KMS-11 (cell line): ENCODE results near the gene DMD.

Experiments used
- H2AFZ ChIP-seq: fragments of 200-600 bp; sonication (generic); 2 replicates; pipeline ENCODE4 v1.6.1; 2016; ENCODE audit warnings: antibody characterized with exemption, mixed run types, low read depth
- H3K27ac ChIP-seq: fragments of 200-600 bp; sonication (generic); 2 replicates; pipeline ENCODE4 v1.6.1; 2016; ENCODE audit warnings: mild to moderate bottlenecking, mixed run types
- H3K27me3 ChIP-seq: fragments of 200-600 bp; sonication (generic); 2 replicates; pipeline ENCODE4 v1.6.1; 2017; ENCODE audit warnings: mild to moderate bottlenecking, low read depth, mixed run types, moderate library complexity; ENCODE audit not compliant: insufficient read depth
- H3K36me3 ChIP-seq: fragments of 200-600 bp; sonication (generic); 2 replicates; pipeline ENCODE4 v1.6.1; 2017; ENCODE audit warnings: mild to moderate bottlenecking, mixed run types; ENCODE audit not compliant: insufficient read depth
- H3K4me1 ChIP-seq: fragments of 200-600 bp; sonication (generic); 2 replicates; pipeline ENCODE4 v1.6.1; 2016; ENCODE audit warnings: mild to moderate bottlenecking, low read depth, mixed run types; ENCODE audit not compliant: poor library complexity, severe bottlenecking
- H3K4me2 ChIP-seq: fragments of 200-600 bp; sonication (generic); 2 replicates; pipeline ENCODE4 v1.7.0; 2016; ENCODE audit warnings: mild to moderate bottlenecking, mixed run types
- H3K4me3 ChIP-seq: fragments of 200-600 bp; sonication (generic); IDR thresholded peaks from 2 replicates; pipeline ENCODE4 v1.6.1; 2017; ENCODE audit warnings: low read depth, low read length, mixed read lengths; ENCODE audit not compliant: insufficient read depth
- H3K79me2 ChIP-seq: fragments of 200-600 bp; sonication (generic); 2 replicates; pipeline ENCODE4 v1.6.1; 2016; ENCODE audit warnings: low read depth, mixed run types; ENCODE audit not compliant: insufficient read depth
- H3K9ac ChIP-seq: fragments of 200-600 bp; sonication (generic); 2 replicates; pipeline ENCODE4 v1.6.1; 2016; ENCODE audit warnings: mild to moderate bottlenecking, mixed run types
- H4K20me1 ChIP-seq: fragments of 200-600 bp; sonication (generic); 2 replicates; pipeline ENCODE4 v1.6.1; 2016; ENCODE audit warnings: mild to moderate bottlenecking, mixed run types; ENCODE audit not compliant: insufficient read depth
- TF ChIP-seq, protein P1 (sequence below): fragments of 200-600 bp; sonication (generic); conservative IDR thresholded peaks from 2 replicates; pipeline ENCODE4 v1.6.1; 2017; ENCODE audit warnings: low read depth, mild to moderate bottlenecking, antibody characterized with exemption, low read length, moderate library complexity, mixed read lengths

The DMD gene

DNA sequence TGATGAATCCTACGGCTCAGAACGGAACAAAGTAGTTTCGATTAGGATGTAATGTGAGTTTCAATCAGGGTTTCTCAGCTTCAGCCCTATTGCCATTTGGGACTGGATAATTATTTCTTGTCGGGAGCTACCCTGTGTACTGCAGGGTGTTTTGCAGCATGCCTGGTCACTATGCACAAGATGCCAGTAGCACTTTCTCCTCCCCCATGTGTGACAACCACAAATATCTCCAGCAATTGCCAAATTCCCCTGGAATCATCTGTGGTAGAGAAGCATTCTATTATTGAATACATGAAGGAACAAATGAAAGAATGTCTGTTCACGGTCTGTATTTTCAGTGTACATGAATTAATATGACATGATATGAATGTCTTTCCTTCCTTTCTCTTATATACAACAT lies 1356.6 kb downstream of the DMD start:
- H3K27me3 ChIP-seq, result no peaks in the 10 kb centered on the region
- H3K9ac ChIP-seq, result no peak overlapping the region
- TF ChIP-seq, protein P1, sequence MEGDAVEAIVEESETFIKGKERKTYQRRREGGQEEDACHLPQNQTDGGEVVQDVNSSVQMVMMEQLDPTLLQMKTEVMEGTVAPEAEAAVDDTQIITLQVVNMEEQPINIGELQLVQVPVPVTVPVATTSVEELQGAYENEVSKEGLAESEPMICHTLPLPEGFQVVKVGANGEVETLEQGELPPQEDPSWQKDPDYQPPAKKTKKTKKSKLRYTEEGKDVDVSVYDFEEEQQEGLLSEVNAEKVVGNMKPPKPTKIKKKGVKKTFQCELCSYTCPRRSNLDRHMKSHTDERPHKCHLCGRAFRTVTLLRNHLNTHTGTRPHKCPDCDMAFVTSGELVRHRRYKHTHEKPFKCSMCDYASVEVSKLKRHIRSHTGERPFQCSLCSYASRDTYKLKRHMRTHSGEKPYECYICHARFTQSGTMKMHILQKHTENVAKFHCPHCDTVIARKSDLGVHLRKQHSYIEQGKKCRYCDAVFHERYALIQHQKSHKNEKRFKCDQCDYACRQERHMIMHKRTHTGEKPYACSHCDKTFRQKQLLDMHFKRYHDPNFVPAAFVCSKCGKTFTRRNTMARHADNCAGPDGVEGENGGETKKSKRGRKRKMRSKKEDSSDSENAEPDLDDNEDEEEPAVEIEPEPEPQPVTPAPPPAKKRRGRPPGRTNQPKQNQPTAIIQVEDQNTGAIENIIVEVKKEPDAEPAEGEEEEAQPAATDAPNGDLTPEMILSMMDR, result no peak
- H3K79me2 ChIP-seq, result no peaks in the 10 kb centered on the region
- H3K27ac ChIP-seq, result no peak overlapping the region
- no peaks in the 10 kb centered on the region for H4K20me1 ChIP-seq
- H3K36me3 ChIP-seq, result no peaks in the 10 kb centered on the region
- H3K4me3 ChIP-seq, result no peak overlapping the region
- no peak overlapping the region for H2AFZ ChIP-seq
- H3K4me1 ChIP-seq, result no peaks in the 10 kb centered on the region
- H3K4me2 ChIP-seq, result no peak overlapping the region

DNA sequence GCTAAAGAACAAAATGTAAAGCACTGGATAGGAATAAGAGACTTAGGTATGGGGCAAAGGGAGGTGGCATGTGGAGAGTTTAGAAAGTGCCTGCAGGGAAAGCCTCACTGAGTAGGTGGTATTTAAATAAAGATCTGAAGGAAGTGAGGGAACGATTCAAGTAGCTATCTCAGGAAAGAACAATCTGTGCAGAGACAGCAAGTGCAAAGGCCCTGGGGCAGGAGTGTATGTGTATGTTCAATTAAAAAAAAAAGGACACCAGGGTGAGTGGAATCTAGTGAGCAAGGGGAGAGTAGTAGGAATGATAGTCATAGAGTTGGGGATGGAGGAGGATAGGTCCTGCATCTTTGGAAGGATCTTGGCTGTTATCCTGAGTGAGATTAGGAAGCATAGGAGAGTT lies 1359.6 kb downstream of the DMD start:
- Histone ChIP-seq H3K9ac (no peak overlapping the region), H3K36me3 (no peaks in the 10 kb centered on the region), H3K27me3 (no peaks in the 10 kb centered on the region), H4K20me1 (no peaks in the 10 kb centered on the region), H2AFZ (no peak overlapping the region), H3K79me2 (no peaks in the 10 kb centered on the region), H3K4me1 (no peaks in the 10 kb centered on the region), H3K4me2 (no peak overlapping the region), H3K27ac (no peak overlapping the region), H3K4me3 (no peak overlapping the region)
- TF ChIP-seq, protein P1, result no peak

- no peak overlapping the region for H2AFZ ChIP-seq
- no peaks in the 10 kb centered on the region for H3K36me3 ChIP-seq
- H3K9ac ChIP-seq, result no peak overlapping the region
- no peaks in the 10 kb centered on the region for H3K27me3 ChIP-seq
- H3K4me2 ChIP-seq, result no peak overlapping the region
- no peaks in the 10 kb centered on the region for H4K20me1 ChIP-seq
- H3K27ac ChIP-seq, result no peak overlapping the region
- TF ChIP-seq, protein P1, result no peak
- H3K79me2 ChIP-seq, result no peaks in the 10 kb centered on the region
- no peak overlapping the region for H3K4me3 ChIP-seq
- H3K4me1 ChIP-seq, result no peaks in the 10 kb centered on the region
These were observed 1363.6 kb downstream of the DMD start for GRCh38 chrX:31847773-31848172.

- no peak overlapping the region for H2AFZ ChIP-seq
- H3K79me2 ChIP-seq, result no peaks in the 10 kb centered on the region
- H3K4me3 ChIP-seq, result no peak overlapping the region
- H3K27ac ChIP-seq, result no peak overlapping the region
- H3K4me1 ChIP-seq, result no peaks in the 10 kb centered on the region
- H3K9ac ChIP-seq, result no peak overlapping the region
- H3K27me3 ChIP-seq, result no peaks in the 10 kb centered on the region
- no peaks in the 10 kb centered on the region for H4K20me1 ChIP-seq
- TF ChIP-seq, protein P1, result no peak
- no peaks in the 10 kb centered on the region for H3K36me3 ChIP-seq
- H3K4me2 ChIP-seq, result no peak overlapping the region
These were observed 1366.3 kb downstream of the DMD start for GRCh38 chrX:31845003-31845402.

- no peaks in the 10 kb centered on the region for H3K79me2 ChIP-seq
- H3K27me3 ChIP-seq, result no peaks in the 10 kb centered on the region
- TF ChIP-seq, protein P1, result no peak
- no peaks in the 10 kb centered on the region for H4K20me1 ChIP-seq
- no peak overlapping the region for H3K4me2 ChIP-seq
- no peaks in the 10 kb centered on the region for H3K4me1 ChIP-seq
- H3K9ac ChIP-seq, result no peak overlapping the region
- H2AFZ ChIP-seq, result no peak overlapping the region
- H3K27ac ChIP-seq, result no peak overlapping the region
- H3K4me3 ChIP-seq, result no peak overlapping the region
- H3K36me3 ChIP-seq, result no peaks in the 10 kb centered on the region
These were observed 1372.7 kb downstream of the DMD start for GRCh38 chrX:31838617-31839016.
